ENCODE data around the gene TXNRD1.

DNA sequence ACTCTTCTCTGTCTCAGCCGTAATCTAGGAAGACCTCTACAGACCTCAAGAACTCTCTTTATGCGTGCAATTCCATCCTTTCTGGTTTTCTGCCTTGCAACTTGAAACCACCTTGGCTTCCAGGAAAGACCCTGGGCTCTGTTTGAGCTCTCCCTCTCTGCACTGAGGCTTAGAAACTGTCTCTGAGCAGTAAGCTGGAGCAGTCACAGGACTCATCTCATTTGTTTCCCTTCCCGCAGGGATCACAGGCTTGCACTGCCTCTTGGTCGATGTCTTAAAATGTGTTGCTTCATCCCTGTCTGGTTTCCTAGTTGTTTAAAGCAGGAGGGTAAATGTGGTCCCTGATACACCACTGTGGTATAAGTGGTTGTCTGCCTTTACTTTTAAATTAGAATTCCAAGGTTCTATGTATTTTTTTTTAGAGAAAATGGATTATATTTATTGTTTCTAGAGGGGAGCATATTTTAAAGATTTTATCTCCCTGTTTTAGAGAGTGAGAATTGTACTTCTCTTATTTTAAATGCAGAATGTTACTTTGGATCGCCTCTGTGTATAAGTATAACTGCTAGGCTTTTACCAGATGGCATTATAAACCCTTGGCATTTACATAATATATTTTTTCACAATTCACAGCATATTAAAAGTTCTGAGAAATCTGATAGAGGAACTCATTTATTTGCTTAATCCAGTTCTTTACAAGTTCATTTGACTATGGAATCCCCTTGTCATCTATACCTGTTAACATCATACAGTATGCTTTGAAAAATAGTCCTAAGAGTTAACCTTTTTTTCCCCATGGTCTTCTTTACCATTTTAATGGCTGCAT, 114.3 kb downstream of the TXNRD1 start:
- TF ChIP-seq, protein P1, sequence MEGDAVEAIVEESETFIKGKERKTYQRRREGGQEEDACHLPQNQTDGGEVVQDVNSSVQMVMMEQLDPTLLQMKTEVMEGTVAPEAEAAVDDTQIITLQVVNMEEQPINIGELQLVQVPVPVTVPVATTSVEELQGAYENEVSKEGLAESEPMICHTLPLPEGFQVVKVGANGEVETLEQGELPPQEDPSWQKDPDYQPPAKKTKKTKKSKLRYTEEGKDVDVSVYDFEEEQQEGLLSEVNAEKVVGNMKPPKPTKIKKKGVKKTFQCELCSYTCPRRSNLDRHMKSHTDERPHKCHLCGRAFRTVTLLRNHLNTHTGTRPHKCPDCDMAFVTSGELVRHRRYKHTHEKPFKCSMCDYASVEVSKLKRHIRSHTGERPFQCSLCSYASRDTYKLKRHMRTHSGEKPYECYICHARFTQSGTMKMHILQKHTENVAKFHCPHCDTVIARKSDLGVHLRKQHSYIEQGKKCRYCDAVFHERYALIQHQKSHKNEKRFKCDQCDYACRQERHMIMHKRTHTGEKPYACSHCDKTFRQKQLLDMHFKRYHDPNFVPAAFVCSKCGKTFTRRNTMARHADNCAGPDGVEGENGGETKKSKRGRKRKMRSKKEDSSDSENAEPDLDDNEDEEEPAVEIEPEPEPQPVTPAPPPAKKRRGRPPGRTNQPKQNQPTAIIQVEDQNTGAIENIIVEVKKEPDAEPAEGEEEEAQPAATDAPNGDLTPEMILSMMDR (IDR thresholded peaks at IDR 0.05; ENCODE audit: low read depth, low read length) = no peak
- no peak for TF ChIP-seq EZH2phosphoT487 (IDR thresholded peaks at IDR 0.05; ENCODE audit: low read depth)

All from OCI-LY3 (cell line).